Panc1 (cell line): ENCODE results near the gene SH3TC2. TPM values are rescaled to one million over a fixed set of nuclear protein-coding genes. Genes with fewer than 3 reads are reported as not detected.

ENCODE experiments used
- ATAC-seq: fragments of 200-7000 bp; cut with Tn5 transposase; 2 replicates; pipeline ENCODE4 v1.9.1; 2020; ENCODE audit warnings: mild to moderate bottlenecking, moderate library complexity
- BruUV-seq: library from RNA; stranded (reverse); fragments of 400-500 nt; replicated peaks from 2 replicates; lab custom pipeline; 2021; lab: Mats Ljungman, UMichigan
- CTCF ChIA-PET: fragments of 300-600 bp; sonication (Branson Sonifier 250); formaldehyde crosslinking; loops from one replicate; lab custom pipeline; 2022; ENCODE audit warnings: antibody characterized with exemption; lab: Charles Lee
- POLR2A ChIA-PET: fragments of 300-600 bp; sonication (Branson Sonifier 250); formaldehyde crosslinking; loops from one replicate; lab custom pipeline; 2022; ENCODE audit warnings: antibody characterized with exemption; lab: Charles Lee
- DNase-seq: peaks from one replicate; pipeline ENCODE4 v3.0.0-alpha.2; 2010; ENCODE audit warnings: low read depth, low spot score
- H3K27ac ChIP-seq: 2 replicates; pipeline ENCODE4 v1.5.1; 2011; ENCODE audit warnings: mild to moderate bottlenecking, low read length, inconsistent platforms
- H3K27me3 ChIP-seq: fragments of 200-500 bp; sonication (Bioruptor generic); 2 replicates; pipeline ENCODE4 v1.6.0; 2014; ENCODE audit warnings: low read length, inconsistent platforms; ENCODE audit not compliant: control insufficient read depth, insufficient read depth
- H3K36me3 ChIP-seq: fragments of 200-500 bp; sonication (Bioruptor generic); 2 replicates; pipeline ENCODE4 v1.5.1; 2014; ENCODE audit warnings: inconsistent platforms, mild to moderate bottlenecking, low read length, moderate library complexity; ENCODE audit not compliant: control insufficient read depth, insufficient read depth
- H3K4me1 ChIP-seq: 2 replicates; pipeline ENCODE4 v1.5.1; 2011; ENCODE audit warnings: inconsistent platforms, mild to moderate bottlenecking, low read length, moderate library complexity; ENCODE audit not compliant: control insufficient read depth, insufficient read depth
- H3K4me3 ChIP-seq, 2 experiments: 2 replicates each; pipeline ENCODE4 v1.5.1; 2011 to 2012; ENCODE audit warnings: low read depth in 2 of 2, low read length in 2 of 2, mild to moderate bottlenecking in 2 of 2, inconsistent platforms in 1 of 2, moderate library complexity in 1 of 2
- H3K9me3 ChIP-seq: fragments of 200-500 bp; sonication (Bioruptor generic); 2 replicates; pipeline ENCODE4 v1.5.1; 2014; ENCODE audit warnings: low read depth, mild to moderate bottlenecking, inconsistent platforms, low read length, moderate library complexity; ENCODE audit not compliant: control insufficient read depth, insufficient read depth
- CTCF ChIP-seq: fragments of 450-650 bp; IDR thresholded peaks from 2 replicates; pipeline ENCODE4 v1.5.1; 2017; ENCODE audit warnings: mild to moderate bottlenecking
- POLR2AphosphoS5 ChIP-seq: IDR thresholded peaks from 2 replicates; pipeline ENCODE4 v1.6.1; 2012; ENCODE audit warnings: mild to moderate bottlenecking, low read depth, low read length, moderate library complexity
- REST ChIP-seq, 2 experiments: IDR thresholded peaks; 2 replicates each; pipeline ENCODE4 v1.6.1; 2011 to 2012; ENCODE audit warnings: low read depth in 2 of 2, control low read depth in 1 of 2, low read length in 1 of 2, mild to moderate bottlenecking in 1 of 2, moderate library complexity in 1 of 2; ENCODE audit not compliant: insufficient read depth in 1 of 2
- SIN3A ChIP-seq: IDR thresholded peaks from 2 replicates; pipeline ENCODE4 v1.6.1; 2012; ENCODE audit warnings: low read depth, mild to moderate bottlenecking, low read length, moderate library complexity, borderline replicate concordance; ENCODE audit not compliant: insufficient read depth
- TCF7L2 ChIP-seq: IDR thresholded peaks from 2 replicates; pipeline ENCODE4 v1.6.1; 2011; ENCODE audit warnings: mild to moderate bottlenecking, low read depth, low read length, inconsistent platforms
- in situ Hi-C: cut with HindIII; loops from 2 replicates; pipeline ENCODE4 v1.10.0; 2016; ENCODE audit warnings: low sequenced_read_pairs, low pct_unique_long_range_greater_than_20kb
- intact Hi-C: fragments of 100-400 bp; cut with micrococcal nuclease; formaldehyde crosslinking; loops from one replicate; pipeline ENCODE4 v1.10.0; 2022; ENCODE audit not compliant: unreplicated experiment
- total RNA-seq: library from RNA; stranded (reverse); gene quantifications from one replicate; pipeline ENCODE4 v1.2.1, GENCODE V29; 2021; ENCODE audit not compliant: unreplicated experiment

SH3TC2 gene
- total RNA-seq, 1 experiment from 2014 or later: 0.33 TPM

GRCh38 chr5:148991566-148991965 lies 71.3 kb downstream of the SH3TC2 start:
- no peak for ATAC-seq
- Histone ChIP-seq H3K9me3 (no peaks in the 10 kb centered on the region), H3K27me3 (no peaks in the 10 kb centered on the region), H3K4me3 (no peak overlapping the region), H3K4me1 (no peaks in the 10 kb centered on the region), H3K27ac (no peak overlapping the region), H3K36me3 (no peaks in the 10 kb centered on the region)
- in situ Hi-C loops (no loop called here), intact Hi-C loops (loop anchor here (10.0 kb wide), 1 partner anchor 167 kb away; the partner anchor contains the start of gene ADRB2)
- TF ChIP-seq SIN3A (no peak), TCF7L2 (no peak), CTCF (no peak), POLR2AphosphoS5 (no peak)
- ChIA-PET CTCF (no interaction called here), POLR2A (no interaction called here)
- DNase-seq: no peak
- BruUV-seq: no TSS peak

GRCh38 chr5:148990817-148991216 lies 72.0 kb downstream of the SH3TC2 start:
- TF ChIP-seq TCF7L2: no peak
- TF ChIP-seq POLR2AphosphoS5: no peak
- no peak for TF ChIP-seq SIN3A
- TF ChIP-seq REST (IDR thresholded peaks at IDR 0.05; ENCODE audit: insufficient read depth in 1 of 2, low read depth in 2 of 2, low read length in 1 of 2): no peak
- no peak for TF ChIP-seq CTCF
- Histone ChIP-seq H3K9me3 (no peaks in the 10 kb centered on the region), H3K36me3 (no peaks in the 10 kb centered on the region), H3K4me3 (no peak overlapping the region), H3K4me1 (no peaks in the 10 kb centered on the region), H3K27me3 (no peaks in the 10 kb centered on the region), H3K27ac (no peak overlapping the region)
- DNase-seq (no peak), ATAC-seq (no peak)
- BruUV-seq: no TSS peak
- ChIA-PET CTCF (no interaction called here), POLR2A (no interaction called here)
- intact Hi-C loops (loop anchor here (10.0 kb wide), 1 partner anchor 166 kb away; the partner anchor contains the start of gene ADRB2), in situ Hi-C loops (no loop called here)
